ENCODE data around the gene SLC9A8.

Gene SLC9A8

DNA sequence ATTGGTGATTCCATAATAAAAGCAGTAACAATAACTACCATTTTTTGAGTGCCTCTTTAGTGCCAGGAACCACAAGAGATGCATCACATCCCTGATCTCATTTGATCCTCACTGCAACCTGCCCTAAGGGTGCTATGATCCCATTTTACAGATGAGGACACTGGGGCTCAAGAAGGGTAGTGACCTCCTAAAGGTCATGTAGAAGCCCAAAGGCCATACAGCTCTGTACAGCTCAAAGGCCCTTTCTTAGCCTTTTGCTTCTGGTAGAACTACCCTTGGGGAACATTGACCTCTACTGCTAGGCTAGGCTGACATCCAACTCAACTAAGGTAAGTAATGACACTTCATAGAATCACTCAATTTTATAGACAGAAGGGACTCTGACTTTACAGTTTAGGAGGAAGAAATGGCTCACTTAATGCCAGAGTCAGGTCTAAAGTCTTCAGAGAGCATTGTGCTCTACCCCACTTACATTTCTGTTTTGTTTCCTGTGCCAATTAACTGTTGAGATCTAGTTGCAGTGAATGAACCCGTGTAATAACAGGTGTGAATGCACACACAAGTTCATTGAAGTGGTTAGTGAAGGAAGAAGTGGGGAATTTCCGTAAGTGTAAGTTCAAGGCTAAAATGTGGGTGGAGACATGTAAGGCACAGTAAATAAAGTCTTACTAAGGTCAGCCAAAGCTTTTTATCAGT lies 10.7 kb downstream of the SLC9A8 start:
- no peak overlapping the region for H3K27ac ChIP-seq
- TF ChIP-seq, protein P1, sequence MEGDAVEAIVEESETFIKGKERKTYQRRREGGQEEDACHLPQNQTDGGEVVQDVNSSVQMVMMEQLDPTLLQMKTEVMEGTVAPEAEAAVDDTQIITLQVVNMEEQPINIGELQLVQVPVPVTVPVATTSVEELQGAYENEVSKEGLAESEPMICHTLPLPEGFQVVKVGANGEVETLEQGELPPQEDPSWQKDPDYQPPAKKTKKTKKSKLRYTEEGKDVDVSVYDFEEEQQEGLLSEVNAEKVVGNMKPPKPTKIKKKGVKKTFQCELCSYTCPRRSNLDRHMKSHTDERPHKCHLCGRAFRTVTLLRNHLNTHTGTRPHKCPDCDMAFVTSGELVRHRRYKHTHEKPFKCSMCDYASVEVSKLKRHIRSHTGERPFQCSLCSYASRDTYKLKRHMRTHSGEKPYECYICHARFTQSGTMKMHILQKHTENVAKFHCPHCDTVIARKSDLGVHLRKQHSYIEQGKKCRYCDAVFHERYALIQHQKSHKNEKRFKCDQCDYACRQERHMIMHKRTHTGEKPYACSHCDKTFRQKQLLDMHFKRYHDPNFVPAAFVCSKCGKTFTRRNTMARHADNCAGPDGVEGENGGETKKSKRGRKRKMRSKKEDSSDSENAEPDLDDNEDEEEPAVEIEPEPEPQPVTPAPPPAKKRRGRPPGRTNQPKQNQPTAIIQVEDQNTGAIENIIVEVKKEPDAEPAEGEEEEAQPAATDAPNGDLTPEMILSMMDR (conservative IDR thresholded peaks at IDR 0.05) = no peak
- no peak for TF ChIP-seq ZFX (IDR thresholded peaks at IDR 0.05)

DNA sequence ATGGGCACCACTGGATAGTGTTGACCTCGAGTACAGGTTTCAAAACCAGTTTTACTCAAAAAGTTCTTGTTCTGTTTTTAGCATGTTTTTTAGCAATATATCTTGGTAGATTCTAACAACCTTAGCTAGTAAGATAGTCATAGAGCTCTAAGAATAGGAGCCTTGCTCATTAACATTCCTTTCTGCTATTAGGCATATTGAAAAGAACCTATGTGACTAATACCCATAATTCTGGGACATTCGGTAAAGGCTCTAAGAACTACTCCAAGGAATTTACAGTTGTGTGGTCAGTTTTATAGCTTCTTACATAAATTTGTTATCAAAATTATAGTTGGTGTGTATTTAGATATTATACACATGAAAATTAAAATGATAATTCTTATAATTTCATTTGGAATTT lies 11.6 kb downstream of the SLC9A8 start:
- no peak for TF ChIP-seq ZFX (IDR thresholded peaks at IDR 0.05)
- TF ChIP-seq, protein P1 (conservative IDR thresholded peaks at IDR 0.05) = no peak
- no peak overlapping the region for H3K27ac ChIP-seq

DNA sequence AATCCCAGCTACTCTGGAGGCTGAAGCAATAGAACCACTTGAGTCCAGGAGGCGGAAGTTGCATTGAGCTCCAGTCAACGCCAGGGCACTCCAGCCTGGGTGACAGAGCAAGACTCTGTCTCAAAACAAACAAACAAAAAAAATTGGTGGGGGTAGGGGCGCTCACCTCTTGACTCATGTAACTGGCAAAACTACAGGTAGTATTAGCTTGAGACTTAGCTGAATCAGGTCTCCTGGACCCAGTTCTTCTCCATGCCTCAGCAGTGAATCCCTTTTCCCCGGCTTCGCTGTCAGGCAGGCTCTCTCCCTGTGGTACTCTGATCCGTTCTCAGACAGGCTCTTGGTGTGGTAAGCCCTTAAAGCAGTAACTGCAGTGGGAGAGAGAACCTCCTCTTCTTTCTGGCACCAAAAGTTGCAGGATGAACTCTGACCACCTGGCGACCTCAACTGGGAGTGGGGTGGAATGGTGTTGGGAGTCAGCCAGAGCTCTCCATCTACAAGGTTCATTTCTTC lies 12.9 kb downstream of the SLC9A8 start:
- TF ChIP-seq ZFX (IDR thresholded peaks at IDR 0.05) = no peak
- TF ChIP-seq, protein P1 (conservative IDR thresholded peaks at IDR 0.05) = no peak
- H3K27ac ChIP-seq = no peak overlapping the region

DNA sequence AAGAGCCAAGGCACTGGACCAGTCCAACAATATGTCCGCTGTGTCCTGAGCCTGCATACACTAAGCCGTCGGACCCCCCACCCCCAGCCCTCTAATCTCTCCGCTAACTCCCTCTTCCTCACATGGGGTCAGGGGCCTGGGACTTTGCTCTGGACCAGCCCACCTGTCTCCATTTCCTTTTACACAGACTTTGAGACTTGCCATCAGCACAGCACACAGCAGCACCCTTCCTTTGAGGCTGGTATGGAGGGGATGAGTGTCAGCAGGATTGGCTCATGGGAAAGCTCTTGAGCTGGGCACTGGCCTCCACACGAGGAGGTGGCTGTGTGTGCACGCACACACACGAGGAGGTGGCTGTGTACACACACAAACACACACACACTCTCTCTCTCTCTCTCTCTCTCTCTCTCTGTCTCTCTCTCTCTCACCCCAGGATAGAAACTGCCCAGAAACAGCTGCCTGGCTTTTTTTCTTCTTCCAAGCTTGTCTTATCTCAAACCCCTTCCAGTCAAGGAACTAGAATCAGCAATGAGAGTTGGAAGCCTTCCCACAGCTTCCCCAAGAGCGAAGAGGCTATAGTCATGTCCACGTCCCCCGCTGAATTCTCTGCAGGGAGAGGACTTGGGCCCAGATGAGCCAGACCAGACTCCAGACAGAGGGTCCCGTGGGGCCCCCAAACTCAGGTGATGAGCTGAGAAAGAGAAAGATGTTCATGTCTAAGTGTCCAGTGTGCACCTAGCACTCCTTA lies 18.6 kb downstream of the SLC9A8 start:
- peak overlapping the region; percentile 54 for H3K27ac ChIP-seq
- TF ChIP-seq ZFX (IDR thresholded peaks at IDR 0.05) = no peak
- TF ChIP-seq, protein P1 (conservative IDR thresholded peaks at IDR 0.05) = no peak

DNA sequence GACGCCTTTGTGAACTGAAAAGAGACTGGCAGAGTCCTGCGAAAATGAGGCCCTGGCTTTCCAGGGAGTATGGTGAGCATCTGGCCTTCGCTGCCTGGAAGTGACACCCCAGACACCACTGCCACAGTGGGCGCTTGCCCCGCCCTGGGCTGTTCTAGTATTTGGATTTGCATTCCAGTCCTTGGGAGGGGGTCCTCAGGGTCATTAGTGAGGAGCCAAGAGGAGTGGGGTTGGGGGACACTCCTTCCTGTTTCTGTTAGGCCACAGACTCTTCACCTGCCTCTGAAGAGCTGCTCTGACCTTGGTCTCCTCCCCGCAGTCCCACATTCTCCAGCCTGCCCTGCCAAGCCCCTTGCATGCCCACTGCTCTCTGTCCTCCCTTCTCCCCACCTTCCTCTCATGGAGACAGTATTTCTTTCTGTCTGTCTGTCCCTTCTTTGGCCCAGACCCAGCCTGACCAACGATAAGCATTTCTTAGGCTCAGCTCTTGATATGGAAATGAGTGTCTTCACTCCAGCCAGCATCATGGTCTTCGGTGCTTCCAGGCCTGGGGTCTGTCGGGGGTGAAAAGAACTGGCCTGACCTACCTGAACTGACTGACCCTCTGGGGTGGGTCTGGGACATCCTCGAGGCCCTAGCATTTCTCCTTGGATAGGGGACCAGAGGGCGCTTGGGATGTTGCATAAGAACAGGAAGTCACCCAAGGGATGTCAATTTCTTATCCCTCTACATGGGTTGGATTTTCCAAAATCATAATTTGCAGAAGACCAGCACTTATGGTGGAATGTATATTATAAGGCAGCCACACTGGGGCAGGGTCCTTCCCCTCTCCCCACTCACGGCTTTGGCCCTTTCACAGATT lies 19.4 kb downstream of the SLC9A8 start:
- peak overlapping the region; percentile 54 for H3K27ac ChIP-seq
- TF ChIP-seq ZFX (IDR thresholded peaks at IDR 0.05) = no peak
- TF ChIP-seq, protein P1 (conservative IDR thresholded peaks at IDR 0.05) = no peak

DNA sequence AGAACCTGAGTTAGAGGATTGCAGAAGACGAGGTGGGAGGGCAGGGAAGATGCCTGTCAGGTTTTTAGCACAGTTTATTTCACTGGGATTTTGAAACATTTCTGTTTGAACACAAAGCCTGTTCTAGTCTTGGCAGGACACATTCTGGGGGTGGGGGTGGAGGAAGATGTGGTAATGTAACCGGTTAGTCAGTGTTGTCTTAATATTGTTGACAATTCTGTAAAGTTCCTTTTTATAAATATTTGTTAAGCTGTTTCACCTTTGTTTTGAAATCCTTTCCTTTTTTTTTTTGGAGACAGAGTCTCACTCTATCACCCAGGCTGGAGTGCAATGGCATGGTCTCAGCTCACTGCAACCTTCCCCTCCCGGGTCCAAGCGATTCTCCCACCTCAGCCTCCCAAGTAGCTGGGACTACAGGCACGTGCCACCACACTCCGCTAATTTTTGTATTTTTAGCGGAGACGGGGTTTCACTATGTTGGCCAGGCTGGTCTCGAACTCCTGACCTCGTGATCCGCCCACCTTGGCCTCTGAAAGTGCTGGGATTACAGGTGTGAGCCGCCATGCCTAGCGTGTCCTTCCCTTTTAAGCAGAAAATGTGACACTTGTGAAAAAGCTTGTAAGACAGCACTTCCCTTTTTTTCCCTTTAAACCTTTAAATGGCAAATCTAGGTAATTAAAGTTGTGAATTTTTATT lies 20.2 kb downstream of the SLC9A8 start:
- H3K27ac ChIP-seq = peak overlapping the region; percentile 54
- TF ChIP-seq ZFX (IDR thresholded peaks at IDR 0.05) = no peak
- TF ChIP-seq, protein P1 (conservative IDR thresholded peaks at IDR 0.05) = no peak
